RPMI7951 (cell line): Measurements from ENCODE around the gene RNF157. TPM values are rescaled to one million over a fixed set of nuclear protein-coding genes. Genes with fewer than 3 reads are reported as not detected.

Source experiments
- DNase-seq: peaks from one replicate; pipeline ENCODE4 v3.0.0-alpha.2; 2012; ENCODE audit warnings: low read depth
- total RNA-seq: library from RNA; depleted of rRNA; stranded (reverse); fragments of >200 nt; shearing (Covaris generic); gene quantifications from 2 replicates; pipeline ENCODE4 v1.2.3, GENCODE V29; 2014; rRNA removed

RNF157 gene
- total RNA-seq = 3.5 and 5.8 TPM in 2 replicates

DNA sequence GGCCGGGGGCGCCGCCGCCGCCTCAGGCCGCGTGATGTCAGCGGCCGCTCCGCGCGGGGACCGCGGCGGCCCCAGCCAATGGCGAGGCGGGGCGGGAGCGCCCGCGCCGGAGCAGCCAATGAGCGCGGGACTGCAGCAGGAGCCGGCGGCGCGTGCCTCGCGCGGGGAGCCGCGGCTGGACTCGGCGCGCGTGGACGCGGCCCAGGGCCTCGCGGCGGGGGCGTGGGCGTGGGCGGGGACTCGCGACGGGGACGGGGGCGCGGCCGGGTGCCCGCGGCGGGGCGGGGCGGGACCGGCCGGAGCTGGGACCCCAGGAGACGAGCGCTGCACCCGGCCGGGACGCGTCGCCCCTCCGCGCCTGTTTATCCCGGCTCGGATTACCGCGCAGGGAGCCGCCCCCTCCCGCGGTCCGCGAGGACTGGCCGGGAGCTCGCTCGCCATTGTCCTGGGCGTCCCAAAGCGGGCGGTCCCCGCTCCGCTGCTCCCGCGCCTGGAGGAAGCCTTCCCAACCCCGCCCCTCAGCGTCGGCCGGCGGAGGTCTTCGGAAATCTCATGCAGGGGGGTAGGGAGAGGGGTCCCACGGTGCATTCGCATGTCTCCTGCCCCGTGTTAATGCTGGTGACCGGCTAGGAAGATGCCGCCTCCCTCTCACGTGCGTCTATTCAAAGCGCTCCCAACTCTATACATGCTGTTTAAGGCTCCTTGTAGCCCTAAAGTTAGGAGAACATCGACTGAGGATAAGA lies at the start of gene RNF157:
Gene RNF157, minus strand, starts transcription at position 33 of the 743 bp plus-strand sequence. CDS start 253 bp downstream, outside the sequence.
- DNase-seq = peak; percentile 66

DNA sequence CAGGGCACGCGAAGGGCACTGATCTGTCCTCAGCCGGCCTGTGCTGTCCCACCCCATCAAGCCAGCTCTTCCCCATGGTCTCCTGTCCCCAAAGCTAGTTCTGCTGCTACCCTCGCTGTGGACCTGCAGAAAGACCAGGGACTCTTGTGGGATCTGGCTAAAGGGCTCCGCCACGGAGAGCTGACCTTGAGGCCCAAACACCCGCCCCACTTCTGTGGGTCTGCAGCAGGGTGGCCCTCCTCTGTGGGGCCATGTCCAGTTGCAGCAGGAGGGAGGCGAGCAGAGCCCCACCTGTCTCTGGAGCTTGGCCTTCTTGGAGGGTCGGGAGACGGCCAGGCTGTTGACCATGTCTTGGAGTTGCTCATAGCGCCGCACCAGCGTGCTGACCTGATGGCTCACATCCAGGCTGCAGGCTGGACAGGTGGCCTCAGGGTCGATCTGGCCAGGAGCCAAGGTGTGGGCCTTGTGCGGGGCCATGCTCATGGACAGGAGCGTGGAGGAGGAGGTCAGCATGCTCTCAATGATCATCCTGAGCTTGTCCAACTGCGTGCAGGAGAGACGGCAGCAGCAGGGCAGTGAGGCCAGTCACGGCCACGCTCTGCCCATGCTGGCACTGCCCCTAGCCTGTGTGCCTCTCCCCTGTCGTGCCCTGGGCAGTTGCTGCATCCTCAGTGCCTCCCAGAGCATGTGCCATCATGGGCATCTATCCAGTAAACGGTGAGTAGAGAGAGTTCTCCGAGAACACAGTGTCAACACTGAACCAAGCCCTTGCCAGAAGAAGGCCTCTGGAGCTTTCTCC lies 41.5 kb upstream of the RNF157 start:
- no peak for DNase-seq

- DNase-seq = no peak
Observed at GRCh38 chr17:76280650-76281049, 40.4 kb upstream of the RNF157 start.

DNA sequence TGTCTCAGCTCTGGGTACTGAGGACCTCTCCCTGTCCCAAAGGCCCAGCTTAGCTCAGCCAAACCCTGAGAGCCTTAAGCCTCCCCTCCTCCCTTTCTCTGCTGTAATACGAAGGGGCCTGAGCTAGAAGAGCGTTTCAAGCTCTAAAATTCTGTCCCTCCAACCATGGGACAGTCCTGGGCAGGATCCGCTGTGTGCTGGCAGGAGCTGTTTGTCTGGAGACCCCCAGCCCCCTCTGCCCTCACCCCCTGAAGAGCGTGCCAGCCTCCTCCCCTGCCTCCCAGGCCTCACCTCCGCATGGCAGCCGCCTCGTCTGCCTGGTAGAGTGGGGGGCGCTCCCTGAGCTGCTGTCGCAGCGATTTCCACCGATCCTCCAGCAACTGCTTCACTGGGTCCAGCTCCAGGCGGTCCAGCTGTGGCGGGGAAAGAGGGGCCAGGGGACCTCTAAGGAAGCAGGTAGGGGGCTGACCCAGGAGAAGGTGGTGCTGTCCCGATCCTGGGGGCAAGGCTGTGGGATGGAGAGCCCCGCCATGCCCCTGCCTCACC lies 39.5 kb upstream of the RNF157 start:
- DNase-seq = no peak

- peak; percentile 64 for DNase-seq
Observed at GRCh38 chr17:76278952-76279741, 38.9 kb upstream of the RNF157 start.

DNA sequence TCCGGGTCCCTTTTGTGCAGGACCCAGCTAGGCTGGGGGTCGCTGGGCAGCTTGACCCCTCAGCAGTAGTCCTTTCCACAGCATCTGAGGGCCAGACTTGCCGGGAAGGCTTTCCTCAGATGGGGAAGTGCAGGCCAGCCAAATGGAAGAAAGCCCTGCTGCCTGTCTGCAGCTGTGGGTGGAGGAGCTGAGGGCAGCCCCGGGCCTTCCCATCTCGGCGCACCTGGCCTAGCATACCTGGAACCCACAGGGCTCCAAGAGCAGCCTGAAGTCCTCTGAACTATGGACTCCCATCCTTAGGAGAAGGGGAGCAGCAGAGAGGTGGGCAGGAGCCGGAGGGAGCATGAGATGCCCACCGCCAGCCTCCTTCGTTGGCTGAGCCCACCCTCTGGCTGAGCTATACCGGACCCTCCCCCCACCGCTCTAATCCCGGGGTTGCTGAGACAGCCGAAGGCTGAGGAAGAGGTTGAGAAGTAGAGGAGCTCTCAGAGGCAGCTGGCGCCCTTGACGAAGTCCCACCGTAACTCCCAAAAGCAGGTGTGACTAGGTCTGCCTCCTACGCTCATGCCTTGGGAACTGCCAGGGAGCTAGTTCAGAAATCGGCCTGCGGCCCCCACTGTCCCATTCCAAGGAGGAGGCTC lies 38.1 kb upstream of the RNF157 start:
- DNase-seq = no peak

DNA sequence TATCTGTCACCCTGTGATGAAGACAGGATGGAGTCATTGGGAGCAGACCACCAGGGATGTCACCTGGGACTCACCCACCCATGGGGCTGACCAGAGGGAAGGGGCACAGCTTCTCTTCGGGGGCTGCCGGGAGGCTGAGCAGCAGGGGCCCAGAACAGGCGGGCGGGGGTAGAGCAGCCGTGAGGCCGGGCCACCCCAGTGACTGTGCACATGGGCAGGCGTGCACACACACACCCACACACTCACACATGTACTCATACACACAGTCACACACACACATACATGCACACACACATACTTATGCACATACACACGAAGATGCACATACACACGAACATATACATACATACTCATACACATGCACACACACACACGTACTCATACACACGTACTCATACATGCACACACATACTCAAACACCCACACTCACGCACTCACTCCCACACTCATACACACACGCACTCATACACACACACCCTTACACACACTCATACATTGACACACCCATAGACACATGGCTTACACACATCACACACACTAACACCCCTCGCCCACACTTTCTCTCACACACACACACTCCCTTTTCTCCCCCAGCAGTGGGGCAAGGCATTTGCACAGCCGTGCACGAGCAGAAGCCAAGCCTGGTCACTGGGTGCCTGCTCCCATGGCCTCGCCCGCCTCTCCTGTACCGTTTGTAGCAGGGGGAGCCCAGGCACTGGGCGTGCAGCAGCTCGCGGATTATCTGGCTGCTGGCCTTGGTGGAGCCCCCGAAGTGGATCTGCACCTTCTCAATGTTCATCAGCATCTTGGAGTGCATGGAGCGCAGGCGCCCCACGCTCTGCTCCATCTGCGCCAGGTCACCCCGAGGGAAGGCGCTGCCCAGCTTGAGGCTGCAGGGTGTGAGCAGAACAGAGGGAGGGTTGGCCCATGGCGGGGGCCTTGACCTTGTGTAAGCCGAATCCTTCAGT lies 37.3 kb upstream of the RNF157 start:
- no peak for DNase-seq

DNA sequence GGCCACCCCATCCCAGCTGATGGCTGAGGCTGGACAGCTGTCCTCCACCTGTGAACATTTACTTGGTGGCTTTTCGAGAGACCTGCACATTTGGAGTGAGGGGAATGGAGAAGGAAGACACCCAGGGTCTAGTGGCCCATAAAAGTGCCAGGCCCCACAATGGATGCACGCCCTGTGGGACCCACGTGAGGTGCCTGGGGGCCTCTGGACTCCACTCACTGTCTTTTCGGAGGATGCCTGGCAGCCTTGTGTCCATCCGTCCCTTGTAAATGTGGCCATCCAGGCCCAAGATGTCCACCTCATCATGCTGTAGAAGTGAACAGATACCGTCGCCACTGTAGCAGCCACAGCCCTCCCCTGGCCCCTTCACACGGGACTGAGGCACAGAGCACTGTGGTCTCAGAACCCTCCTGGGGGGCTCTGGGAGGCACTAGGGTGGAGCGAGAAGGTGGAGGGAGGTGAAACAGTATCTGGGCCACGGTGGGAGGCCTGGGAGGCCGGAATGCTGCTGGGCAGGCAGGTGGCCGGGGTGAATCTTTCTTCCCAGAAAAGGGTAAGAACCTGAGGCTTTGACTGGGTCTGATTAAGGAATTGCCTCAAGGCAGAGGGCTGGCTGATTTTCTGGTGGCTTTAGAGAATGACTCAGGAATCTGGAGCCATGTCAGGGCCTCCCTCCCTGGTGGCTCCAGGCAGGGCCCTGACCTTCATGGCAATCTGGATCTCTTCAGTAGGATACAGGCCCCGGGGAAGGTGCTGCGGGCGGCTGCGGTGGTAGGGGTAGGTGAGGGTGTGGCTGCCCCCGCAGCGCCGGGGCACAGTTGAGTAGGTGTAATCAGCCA lies 36.4 kb upstream of the RNF157 start:
- DNase-seq = peak; percentile 90

GRCh38 chr17:76276069-76276431 lies 35.8 kb upstream of the RNF157 start:
- no peak for DNase-seq

GRCh38 chr17:76275382-76276068 lies 35.2 kb upstream of the RNF157 start:
- no peak for DNase-seq

DNA sequence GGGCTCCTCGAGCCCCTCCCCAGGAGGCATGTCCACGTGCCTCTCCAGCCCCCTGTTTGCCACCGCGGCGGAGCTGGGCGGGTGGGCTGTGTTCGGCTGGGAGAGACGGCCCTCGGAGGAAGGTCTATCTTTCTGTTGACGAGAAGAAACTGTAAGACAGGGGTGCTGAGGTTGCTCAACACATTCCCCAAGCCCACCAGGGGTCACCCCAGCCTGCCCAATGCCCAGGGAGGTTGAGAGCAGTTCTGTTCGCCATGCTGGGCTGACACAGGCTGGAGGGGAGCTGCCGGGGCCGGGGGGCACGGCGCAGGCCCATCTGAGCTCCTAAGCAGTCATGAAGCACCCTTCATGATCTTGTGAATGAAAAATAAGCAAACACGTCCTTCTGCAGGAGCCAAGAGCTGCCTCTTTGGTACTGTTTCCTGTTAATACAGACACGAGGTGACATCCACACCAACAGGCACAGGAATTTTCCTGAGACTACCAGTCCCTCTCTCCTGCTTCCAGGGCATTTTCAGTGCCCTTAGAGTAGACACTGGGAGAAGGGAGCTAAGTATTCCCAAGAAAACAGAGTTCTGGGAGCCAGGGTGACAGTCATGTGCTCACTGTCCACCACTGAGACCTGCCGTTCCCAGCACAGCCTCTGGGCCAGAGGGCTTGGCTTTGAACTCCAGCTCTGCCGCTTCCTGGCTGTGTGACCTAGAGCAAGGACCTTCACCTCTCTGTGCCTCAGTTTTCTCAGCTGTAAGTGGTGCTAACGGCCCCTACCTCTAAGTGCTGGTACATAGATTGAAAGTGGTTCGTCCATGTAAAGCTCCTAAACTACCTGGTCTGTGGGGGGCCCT lies 34.0 kb upstream of the RNF157 start:
- no peak for DNase-seq

DNA sequence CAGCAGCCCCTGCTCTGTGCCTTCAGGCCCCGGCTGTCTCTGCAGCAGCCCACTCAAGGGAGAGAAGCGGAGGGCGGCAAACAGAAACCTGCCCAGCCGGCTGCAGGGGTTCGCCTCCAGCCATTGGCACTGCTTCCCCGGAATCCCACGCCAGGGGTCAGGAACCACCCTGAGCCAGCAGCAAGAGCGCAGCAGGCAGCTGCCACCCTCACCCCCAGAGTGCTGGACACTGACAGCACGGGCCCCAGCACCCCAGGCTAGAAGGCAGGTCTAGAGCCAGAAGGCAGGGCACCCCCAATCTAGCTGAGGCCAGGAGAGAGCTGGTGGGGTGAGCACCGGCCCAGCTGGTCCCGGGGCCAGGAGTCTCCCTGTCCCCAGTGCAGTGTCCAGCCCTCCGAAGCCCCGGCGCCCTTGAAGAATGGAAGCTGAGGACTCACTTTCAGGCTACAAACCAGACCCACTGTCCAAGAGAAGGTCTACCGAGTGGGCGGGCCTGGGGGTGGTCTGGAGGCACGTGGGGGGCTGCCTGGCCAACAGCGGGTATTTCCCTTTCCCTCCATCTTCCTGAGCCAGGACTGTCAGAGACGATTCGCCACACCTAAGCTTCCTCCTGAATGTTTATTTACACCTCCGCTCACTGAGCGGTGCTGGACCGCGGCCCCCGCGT lies 33.3 kb upstream of the RNF157 start:
- no peak for DNase-seq

DNA sequence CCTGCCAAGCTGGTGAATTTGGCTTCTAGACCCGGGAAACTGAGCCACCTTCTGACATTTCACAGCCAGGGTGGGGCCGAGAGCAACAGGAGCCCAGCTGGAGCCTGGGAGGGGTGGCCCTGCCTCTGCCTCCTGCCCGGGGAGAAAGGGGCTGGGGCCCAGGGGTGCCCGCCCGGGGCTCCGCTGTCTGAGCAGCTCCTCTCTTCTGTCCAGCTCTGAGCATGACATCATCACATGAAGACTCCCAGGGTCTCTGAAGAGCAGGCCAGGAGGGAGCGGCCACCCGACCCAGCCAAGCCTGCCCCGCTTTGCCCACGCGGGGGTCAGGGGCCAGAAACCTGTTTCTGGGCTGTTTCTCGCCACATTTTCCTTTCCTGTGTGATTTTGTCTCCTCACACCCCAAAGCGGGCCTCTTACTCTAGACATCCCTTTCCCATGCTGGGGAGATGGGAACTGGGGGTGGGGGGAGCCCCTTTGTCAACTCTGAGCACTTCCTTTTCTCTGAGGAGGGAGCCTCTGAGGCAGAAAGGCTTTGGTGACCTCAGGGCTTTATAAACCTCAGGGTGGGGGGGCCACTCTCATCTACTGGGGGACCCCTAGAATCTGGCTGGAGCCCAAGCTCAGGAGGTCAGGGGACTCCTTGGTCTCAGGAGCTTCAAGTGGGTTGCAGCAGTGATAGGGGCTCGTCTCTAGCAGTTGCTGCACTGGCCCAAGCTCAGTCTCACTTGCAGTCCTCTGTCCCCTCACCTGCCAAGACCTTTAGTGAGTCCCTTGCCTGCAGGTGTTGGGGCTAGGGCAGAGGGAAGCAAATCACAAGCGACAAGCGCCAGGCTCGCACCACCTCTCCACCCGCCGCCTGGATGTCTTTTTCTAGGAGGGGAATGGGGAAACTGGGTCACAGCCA lies 32.5 kb upstream of the RNF157 start:
- no peak for DNase-seq

DNA sequence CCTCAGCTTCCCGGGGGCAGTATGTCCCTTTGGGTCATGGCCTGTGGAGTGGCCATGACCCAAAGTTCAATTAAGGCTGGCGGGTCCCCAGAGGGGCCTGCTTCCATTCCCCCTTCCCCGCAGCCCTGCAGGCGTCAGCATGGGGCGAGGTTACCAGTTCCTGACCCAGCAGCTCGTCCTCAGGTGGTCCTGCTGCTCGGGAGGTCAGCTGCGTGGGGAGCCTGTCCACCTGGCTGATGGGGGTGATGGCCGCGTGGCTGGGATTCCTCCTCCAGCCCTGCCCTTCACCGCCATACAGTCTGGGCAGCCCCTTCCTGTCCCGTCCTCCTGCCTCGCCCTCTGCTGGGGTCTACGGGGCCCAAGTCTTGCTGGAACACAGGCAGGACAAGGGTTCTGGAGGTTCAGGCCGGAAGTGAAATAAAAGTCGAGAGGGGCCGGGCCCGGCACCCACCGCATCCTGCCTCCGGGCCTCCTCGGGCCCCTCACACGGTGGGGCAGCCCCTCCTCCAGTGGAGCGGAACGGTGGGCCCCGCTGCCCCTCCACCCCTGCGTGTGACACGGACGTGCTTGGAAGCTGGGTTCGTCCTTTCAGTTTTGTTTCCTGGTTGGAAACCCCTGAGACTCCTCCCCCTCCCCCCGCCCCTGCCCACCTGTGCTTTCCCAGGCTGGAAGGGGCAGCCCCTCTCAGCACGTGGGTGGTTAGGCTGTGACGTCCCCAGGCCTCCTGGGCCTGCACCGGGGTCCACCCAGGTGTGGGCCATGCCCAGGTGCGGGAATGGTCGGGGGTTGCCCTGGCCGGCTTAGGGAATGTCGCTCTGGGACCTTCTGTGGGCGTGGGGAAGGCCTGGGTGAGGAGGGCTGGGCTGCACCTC lies 31.6 kb upstream of the RNF157 start:
- no peak for DNase-seq
